Thoracic aorta (tissue), 2 donors: ENCODE data around the gene BUD31. TPM values are rescaled to one million over a fixed set of nuclear protein-coding genes. Genes with fewer than 3 reads are reported as not detected.

Source experiments
- ATAC-seq: fragments of 150-250 bp; one replicate; pipeline ENCODE4 v1.8.0; 2017; ENCODE audit warnings: low read depth; ENCODE audit not compliant: insufficient number of reproducible peaks, low FRiP score
- DNase-seq: peaks from one replicate; pipeline ENCODE4 v3.0.0-alpha.2; 2020; ENCODE audit warnings: low spot score
- H3K27ac ChIP-seq, 2 donors: fragments of 200-600 bp; sonication (generic); 1 replicate in 1 of 2; 2 replicates in 1 of 2; pipeline ENCODE4 v1.5.1; 2016; ENCODE audit warnings: mild to moderate bottlenecking in 2 of 2, moderate library complexity in 2 of 2
- H3K27me3 ChIP-seq: fragments of 200-600 bp; sonication (generic); replicated peaks from 2 replicates; pipeline ENCODE4 v1.6.0; 2016; ENCODE audit warnings: mild to moderate bottlenecking; ENCODE audit not compliant: insufficient read depth
- H3K36me3 ChIP-seq: fragments of 200-600 bp; sonication (generic); one replicate; pipeline ENCODE4 v1.5.1; 2016
- H3K4me1 ChIP-seq, 2 donors: fragments of 200-600 bp; sonication (generic); 1 replicate in 1 of 2; 2 replicates in 1 of 2; pipeline versions ENCODE4 v1.5.1 to v1.6.0; 2016; ENCODE audit warnings: low read depth in 2 of 2, mild to moderate bottlenecking in 1 of 2; ENCODE audit not compliant: control insufficient read depth in 1 of 2
- H3K4me3 ChIP-seq: fragments of 200-600 bp; sonication (generic); 2 replicates; pipeline ENCODE4 v1.5.1; 2016; ENCODE audit warnings: mild to moderate bottlenecking
- H3K9me3 ChIP-seq: fragments of 200-600 bp; sonication (generic); 2 replicates; pipeline ENCODE4 v1.5.1; 2016
- CTCF ChIP-seq: fragments of 200-600 bp; sonication (generic); IDR thresholded peaks from one replicate; pipeline ENCODE4 v1.5.1; 2019; ENCODE audit warnings: antibody characterized with exemption
- total RNA-seq, 2 donors: library from RNA; depleted of rRNA; stranded (reverse); fragments of >200 nt; gene quantifications; one replicate each; pipeline versions ENCODE4 v1.1.0 to v1.2.3, GENCODE V29; 2016

The BUD31 gene
- total RNA-seq, 2 donors from 2014 or later, result 52.3 to 78.1 TPM

GRCh38 chr7:99372275-99373090 is 36.3 kb upstream of the BUD31 start:
- Histone ChIP-seq H3K27ac (peak overlapping the region; percentile 24 to 25), H3K36me3 (peaks cover 2% of the 10 kb centered on the region), H3K4me3 (no peak overlapping the region), H3K9me3 (no peaks in the 10 kb centered on the region), H3K27me3 (no peaks in the 10 kb centered on the region), H3K4me1 (peaks cover 0 to 29% of the 10 kb centered on the region in 2 donors)
- DNase-seq (no peak), ATAC-seq (no peak)
- TF ChIP-seq CTCF, result no peak

- DNase-seq, result no peak
- H3K4me3 ChIP-seq, result peak overlapping the region; percentile 84
- peaks cover 0 to 37% of the 10 kb centered on the region in 2 donors for H3K4me1 ChIP-seq
- no peaks in the 10 kb centered on the region for H3K9me3 ChIP-seq
- peak overlapping the region; percentile 84 to 90 for H3K27ac ChIP-seq
- TF ChIP-seq CTCF, result no peak
- no peaks in the 10 kb centered on the region for H3K27me3 ChIP-seq
- H3K36me3 ChIP-seq, result peaks cover 3% of the 10 kb centered on the region
- ATAC-seq, result no peak
These were observed 35.4 kb upstream of the BUD31 start for GRCh38 chr7:99373091-99374066.

- Histone ChIP-seq H3K9me3 (no peaks in the 10 kb centered on the region), H3K36me3 (peaks cover 3% of the 10 kb centered on the region), H3K27ac (peak within 1 kb of the TSS; percentile 84 to 90), H3K4me3 (peak within 1 kb of the TSS; percentile 84), H3K4me1 (peaks cover 5 to 47% of the 10 kb centered on the region in 2 donors), H3K27me3 (no peaks in the 10 kb centered on the region)
- peak; percentile 46 for ATAC-seq
- no peak for TF ChIP-seq CTCF
- peak; percentile 62 for DNase-seq
These were observed 34.4 kb upstream of the BUD31 start, which contains the start of gene ARPC1B for GRCh38 chr7:99374111-99375064. Gene ARPC1B (plus strand): TSS chr7:99374730. CDS start chr7:99385715, 10,985 bp downstream.

- no peaks in the 10 kb centered on the region for H3K9me3 ChIP-seq
- no peak for TF ChIP-seq CTCF
- H3K27ac ChIP-seq, result peak overlapping the region; percentile 84 to 90
- H3K36me3 ChIP-seq, result peaks cover 3% of the 10 kb centered on the region
- H3K4me1 ChIP-seq, result peaks cover 13 to 47% of the 10 kb centered on the region in 2 donors
- no peaks in the 10 kb centered on the region for H3K27me3 ChIP-seq
- H3K4me3 ChIP-seq, result peak overlapping the region; percentile 84
- DNase-seq, result peak; percentile 57
- peak; percentile 25 for ATAC-seq
These were observed 33.5 kb upstream of the BUD31 start for GRCh38 chr7:99375070-99375807.
